DND-41 (cell line): Measurements from ENCODE around the gene PMIS2.
A peak's percentile ranks its signal among the peaks of the same experiment; 100 is the strongest.

Source experiments
- ATAC-seq: fragments of 200-7000 bp; cut with Tn5 transposase; 3 replicates; pipeline ENCODE4 v1.9.1; 2021; ENCODE audit warnings: low read depth; ENCODE audit not compliant: insufficient read depth
- DNase-seq: peaks from one replicate; pipeline ENCODE4 v3.0.0-alpha.2; 2020
- H2AFZ ChIP-seq: 2 replicates; pipeline ENCODE4 v1.6.0; 2012; ENCODE audit warnings: low read depth, low read length
- H3K27ac ChIP-seq: 2 replicates; pipeline ENCODE4 v1.5.1; 2012; ENCODE audit warnings: low read length, inconsistent platforms
- H3K27me3 ChIP-seq: fragments of 200-600 bp; sonication (generic); 2 replicates; pipeline ENCODE4 v1.6.0; 2012; ENCODE audit warnings: low read length, mild to moderate bottlenecking, inconsistent platforms; ENCODE audit not compliant: insufficient read depth, poor library complexity
- H3K36me3 ChIP-seq: 2 replicates; pipeline ENCODE4 v1.5.1; 2012; ENCODE audit warnings: low read length, inconsistent platforms; ENCODE audit not compliant: insufficient read depth
- H3K4me1 ChIP-seq: 2 replicates; pipeline ENCODE4 v1.5.1; 2012; ENCODE audit warnings: mild to moderate bottlenecking, low read length; ENCODE audit not compliant: insufficient read depth
- H3K4me2 ChIP-seq: 2 replicates; pipeline ENCODE4 v1.6.0; 2012; ENCODE audit warnings: mild to moderate bottlenecking, moderate library complexity, low read length, inconsistent platforms; ENCODE audit not compliant: insufficient read depth
- H3K4me3 ChIP-seq, 2 experiments: fragments of 200-600 bp in 1 of 2; shearing (Covaris generic) in 1 of 2; 2 replicates each; pipeline ENCODE4 v1.5.1; 2012 to 2016; ENCODE audit warnings: inconsistent platforms in 2 of 2, low read length in 2 of 2, mild to moderate bottlenecking in 2 of 2, low read depth in 1 of 2, moderate library complexity in 1 of 2
- H3K79me2 ChIP-seq: 2 replicates; pipeline ENCODE4 v1.6.0; 2012; ENCODE audit warnings: low read length, inconsistent platforms; ENCODE audit not compliant: insufficient read depth
- H3K9ac ChIP-seq: 2 replicates; pipeline ENCODE4 v1.6.0; 2012; ENCODE audit warnings: low read depth, mild to moderate bottlenecking, inconsistent platforms, low read length, moderate library complexity
- H3K9me3 ChIP-seq: 2 replicates; pipeline ENCODE4 v1.5.1; 2012; ENCODE audit warnings: low read length, moderate library complexity, mild to moderate bottlenecking, inconsistent platforms; ENCODE audit not compliant: insufficient read depth, severe bottlenecking
- H4K20me1 ChIP-seq: 2 replicates; pipeline ENCODE4 v1.6.0; 2012; ENCODE audit warnings: low read length; ENCODE audit not compliant: insufficient read depth
- EZH2 ChIP-seq: IDR thresholded peaks from 3 replicates; pipeline ENCODE4 v1.6.1; 2012; ENCODE audit warnings: borderline replicate concordance, low read depth, mild to moderate bottlenecking, moderate library complexity, low read length, inconsistent platforms; ENCODE audit not compliant: severe bottlenecking
- TF ChIP-seq, protein P1 (sequence below): IDR thresholded peaks from 2 replicates; pipeline ENCODE4 v1.5.1; 2012; ENCODE audit warnings: borderline replicate concordance, low read length, moderate library complexity, mild to moderate bottlenecking; ENCODE audit not compliant: poor library complexity, severe bottlenecking; ENCODE audit errors: extremely low read depth

The PMIS2 gene

DNA sequence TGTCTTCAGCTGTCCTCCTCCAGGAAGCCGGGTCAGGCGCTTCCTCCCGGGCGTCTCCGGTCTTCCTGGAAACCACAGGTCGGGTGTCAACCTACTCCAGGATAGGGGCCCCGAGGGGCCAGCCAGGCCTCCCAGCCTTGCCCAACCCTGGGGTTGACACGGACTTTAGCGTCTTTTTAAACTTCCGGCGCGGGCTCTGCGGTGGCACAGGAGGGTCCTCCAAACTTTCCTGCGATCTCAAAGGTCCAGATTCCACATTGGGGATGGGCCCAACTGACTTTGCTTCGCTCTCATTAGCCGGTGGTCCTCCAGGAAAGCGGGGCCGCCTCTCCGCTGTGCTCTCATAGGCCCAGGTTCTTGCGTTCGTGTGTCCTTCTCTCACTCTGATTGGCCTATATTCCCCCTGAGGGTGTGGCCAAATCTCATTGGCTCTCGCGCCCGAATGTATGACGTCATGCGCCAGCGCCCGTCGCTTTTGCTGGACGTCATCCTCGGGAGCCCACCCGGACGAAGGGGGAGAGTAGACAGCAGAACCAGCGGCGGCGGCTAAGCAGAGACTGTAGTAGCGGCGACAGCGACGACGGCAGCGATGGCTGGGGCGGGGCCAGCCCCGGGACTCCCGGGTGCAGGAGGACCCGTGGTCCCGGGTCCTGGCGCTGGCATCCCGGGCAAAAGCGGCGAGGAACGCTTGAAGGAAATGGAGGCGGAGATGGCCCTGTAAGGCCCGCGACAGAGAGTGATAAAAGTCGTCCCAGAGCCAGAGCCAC, 42.8 kb downstream of the PMIS2 start, which contains the start of gene RBM42:
Gene RBM42 (plus strand): TSS at position 472 of the 767 bp plus-strand sequence. CDS start 118 bp downstream, at position 590.
- Histone ChIP-seq H3K4me1 (peaks cover 27% of the 10 kb centered on the region), H2AFZ (peak within 1 kb of the TSS; percentile 72), H3K27ac (peak within 1 kb of the TSS; percentile 81), H3K27me3 (no peaks in the 10 kb centered on the region), H3K4me2 (peak within 1 kb of the TSS; percentile 91), H3K4me3 (peak within 1 kb of the TSS; percentile 81 to 86), H3K36me3 (peaks cover 36% of the 10 kb centered on the region), H3K9ac (peak within 1 kb of the TSS; percentile 77), H4K20me1 (no peaks in the 10 kb centered on the region; the same call in 1 of the 2 replicates), H3K9me3 (no peaks in the 10 kb centered on the region), H3K79me2 (peaks cover 13% of the 10 kb centered on the region)
- DNase-seq (peak; percentile 99), ATAC-seq (peak; percentile 100)
- TF ChIP-seq, protein P1, sequence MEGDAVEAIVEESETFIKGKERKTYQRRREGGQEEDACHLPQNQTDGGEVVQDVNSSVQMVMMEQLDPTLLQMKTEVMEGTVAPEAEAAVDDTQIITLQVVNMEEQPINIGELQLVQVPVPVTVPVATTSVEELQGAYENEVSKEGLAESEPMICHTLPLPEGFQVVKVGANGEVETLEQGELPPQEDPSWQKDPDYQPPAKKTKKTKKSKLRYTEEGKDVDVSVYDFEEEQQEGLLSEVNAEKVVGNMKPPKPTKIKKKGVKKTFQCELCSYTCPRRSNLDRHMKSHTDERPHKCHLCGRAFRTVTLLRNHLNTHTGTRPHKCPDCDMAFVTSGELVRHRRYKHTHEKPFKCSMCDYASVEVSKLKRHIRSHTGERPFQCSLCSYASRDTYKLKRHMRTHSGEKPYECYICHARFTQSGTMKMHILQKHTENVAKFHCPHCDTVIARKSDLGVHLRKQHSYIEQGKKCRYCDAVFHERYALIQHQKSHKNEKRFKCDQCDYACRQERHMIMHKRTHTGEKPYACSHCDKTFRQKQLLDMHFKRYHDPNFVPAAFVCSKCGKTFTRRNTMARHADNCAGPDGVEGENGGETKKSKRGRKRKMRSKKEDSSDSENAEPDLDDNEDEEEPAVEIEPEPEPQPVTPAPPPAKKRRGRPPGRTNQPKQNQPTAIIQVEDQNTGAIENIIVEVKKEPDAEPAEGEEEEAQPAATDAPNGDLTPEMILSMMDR: no peak
- TF ChIP-seq EZH2: no peak

DNA sequence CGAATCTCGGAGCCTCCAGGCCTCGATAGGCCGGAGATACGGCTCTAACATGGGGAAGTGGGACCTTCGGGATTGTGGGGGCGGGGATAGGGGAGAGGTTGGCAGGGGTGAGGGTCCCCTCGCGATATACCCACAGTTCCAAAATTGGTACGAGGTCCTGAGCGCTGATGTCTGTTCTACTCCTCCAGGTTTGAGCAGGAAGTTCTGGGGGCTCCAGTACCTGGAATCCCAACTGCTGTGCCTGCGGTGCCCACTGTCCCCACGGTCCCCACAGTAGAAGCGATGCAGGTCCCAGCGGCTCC, 43.3 kb downstream of the PMIS2 start:
- peak overlapping the region; percentile 91 for H3K4me2 ChIP-seq
- ATAC-seq: no peak
- H3K9ac ChIP-seq: peak overlapping the region; percentile 77
- H3K4me3 ChIP-seq: peak overlapping the region; percentile 81 to 86
- peaks cover 27% of the 10 kb centered on the region for H3K4me1 ChIP-seq
- no peaks in the 10 kb centered on the region for H3K9me3 ChIP-seq
- peak overlapping the region; percentile 59 for H2AFZ ChIP-seq
- H3K36me3 ChIP-seq: peaks cover 41% of the 10 kb centered on the region
- H3K79me2 ChIP-seq: peaks cover 13% of the 10 kb centered on the region
- H3K27ac ChIP-seq: peak overlapping the region; percentile 70
- no peaks in the 10 kb centered on the region for H3K27me3 ChIP-seq
- TF ChIP-seq, protein P1: no peak
- TF ChIP-seq EZH2: no peak
- DNase-seq: no peak
- H4K20me1 ChIP-seq: no peaks in the 10 kb centered on the region; the same call in 1 of the 2 replicates

DNA sequence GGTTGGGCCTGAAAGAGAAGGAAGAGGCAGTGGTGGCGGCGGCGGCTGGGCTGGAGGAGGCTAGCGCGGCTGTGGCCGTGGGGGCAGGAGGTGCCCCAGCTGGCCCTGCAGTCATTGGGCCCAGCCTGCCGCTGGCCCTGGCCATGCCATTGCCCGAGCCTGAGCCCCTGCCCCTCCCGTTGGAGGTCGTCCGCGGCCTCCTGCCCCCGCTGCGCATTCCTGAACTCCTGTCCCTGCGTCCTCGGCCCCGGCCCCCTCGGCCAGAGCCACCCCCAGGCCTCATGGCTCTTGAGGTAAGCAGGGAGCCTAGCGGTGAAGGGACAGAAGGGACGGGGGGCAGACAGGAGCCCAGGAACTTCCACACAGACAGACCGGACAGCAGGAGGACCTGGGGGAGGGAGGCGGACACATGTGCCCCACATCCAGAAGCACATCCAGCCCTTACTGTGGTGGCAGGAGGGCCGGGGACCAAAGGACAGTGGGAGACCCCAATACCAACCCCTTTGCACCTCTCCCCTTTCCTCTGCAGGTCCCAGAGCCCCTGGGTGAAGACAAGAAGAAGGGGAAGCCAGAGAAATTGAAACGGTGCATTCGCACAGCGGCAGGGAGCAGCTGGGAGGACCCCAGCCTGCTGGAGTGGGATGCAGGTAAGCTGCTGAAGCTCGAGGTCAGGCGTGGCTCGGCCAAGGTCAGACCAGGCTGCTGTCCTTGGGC, 47.9 kb downstream of the PMIS2 start:
- TF ChIP-seq, protein P1: no peak
- no peak for TF ChIP-seq EZH2
- H3K27me3 ChIP-seq: no peaks in the 10 kb centered on the region
- H3K27ac ChIP-seq: no peak overlapping the region
- no peak overlapping the region for H2AFZ ChIP-seq
- H3K4me1 ChIP-seq: peaks cover 18% of the 10 kb centered on the region
- ATAC-seq (no peak), DNase-seq (no peak)
- H3K9me3 ChIP-seq: no peaks in the 10 kb centered on the region
- H3K4me2 ChIP-seq: no peak overlapping the region
- H3K79me2 ChIP-seq: peaks cover 13% of the 10 kb centered on the region
- H3K4me3 ChIP-seq: no peak overlapping the region
- H3K9ac ChIP-seq: no peak overlapping the region
- H3K36me3 ChIP-seq: peaks cover 80% of the 10 kb centered on the region
- no peaks in the 10 kb centered on the region; the same call in 1 of the 2 replicates for H4K20me1 ChIP-seq
